Fibroblast of skin of left quadriceps (primary cell): Measurements from ENCODE around the gene UGT1A8.
"Not testable (repeated sequence)": the region's sequence is repeated elsewhere in the genome, so short reads cannot be mapped to it uniquely, and the experiment has no call there.

Experiments used
- DNase-seq, 2 experiments: peaks; one replicate each; pipeline ENCODE4 v3.0.0-alpha.2; 2013; ENCODE audit warnings: low read depth in 2 of 2

The UGT1A8 gene

GRCh38 chr2:233617476-233617875 is at the start of gene UGT1A8:
UGT1A8 (plus strand) TSS chr2:233617633; CDS start chr2:233617708, 75 bp downstream.
- not testable (repeated sequence) for DNase-seq

GRCh38 chr2:233571001-233571400 is 46.4 kb upstream of the UGT1A8 start:
- DNase-seq, result no peak

- DNase-seq, result no peak
Observed at GRCh38 chr2:233571462-233571861, 46.0 kb upstream of the UGT1A8 start.

- no peak for DNase-seq
Observed at GRCh38 chr2:233572468-233572867, 45.0 kb upstream of the UGT1A8 start.

- not testable (repeated sequence) for DNase-seq
Observed at GRCh38 chr2:233577341-233577740, 40.1 kb upstream of the UGT1A8 start.

GRCh38 chr2:233583217-233583965 is 34.0 kb upstream of the UGT1A8 start:
- not testable (repeated sequence) for DNase-seq

GRCh38 chr2:233584210-233584609 is 33.2 kb upstream of the UGT1A8 start:
- DNase-seq, result no peak

GRCh38 chr2:233588400-233588799 is 29.0 kb upstream of the UGT1A8 start:
- no peak for DNase-seq

GRCh38 chr2:233592706-233593105 is 24.7 kb upstream of the UGT1A8 start:
- not testable (repeated sequence) for DNase-seq

GRCh38 chr2:233593201-233593600 is 24.2 kb upstream of the UGT1A8 start:
- no peak for DNase-seq

GRCh38 chr2:233597522-233597921 is 19.9 kb upstream of the UGT1A8 start:
- no peak for DNase-seq

GRCh38 chr2:233598952-233599351 is 18.5 kb upstream of the UGT1A8 start:
- no peak for DNase-seq

GRCh38 chr2:233600386-233600785 is 17.0 kb upstream of the UGT1A8 start:
- DNase-seq, result no peak

- no peak for DNase-seq
Observed at GRCh38 chr2:233602076-233602475, 15.4 kb upstream of the UGT1A8 start.

GRCh38 chr2:233603520-233603919 is 13.9 kb upstream of the UGT1A8 start:
- no peak for DNase-seq

GRCh38 chr2:233604826-233605225 is 12.6 kb upstream of the UGT1A8 start:
- no peak for DNase-seq

- no peak for DNase-seq
Observed at GRCh38 chr2:233605680-233606079, 11.8 kb upstream of the UGT1A8 start.

- no peak for DNase-seq
Observed at GRCh38 chr2:233611284-233611683, 6.1 kb upstream of the UGT1A8 start.

- DNase-seq, result no peak
Observed at GRCh38 chr2:233620204-233620603, 2.8 kb downstream of the UGT1A8 start.

GRCh38 chr2:233621863-233622262 is 4.4 kb downstream of the UGT1A8 start:
- DNase-seq, result not testable (repeated sequence)

GRCh38 chr2:233627331-233628025 is 10.0 kb downstream of the UGT1A8 start:
- no peak for DNase-seq

- not testable (repeated sequence) for DNase-seq
Observed at GRCh38 chr2:233636306-233636705, 18.9 kb downstream of the UGT1A8 start, which contains the start of gene UGT1A10. UGT1A10 (plus strand) TSS chr2:233636448; CDS start chr2:233636523, 75 bp downstream.

- DNase-seq, result no peak
Observed at GRCh38 chr2:233638836-233639235, 21.4 kb downstream of the UGT1A8 start.
